ENCODE measurements around the gene MYH9.

GRCh38 chr22:36267058-36267457 is 120.7 kb downstream of the MYH9 start:
- no peak for TF ChIP-seq POLR2AphosphoS5 (IDR thresholded peaks at IDR 0.05)
- TF ChIP-seq TAF1 (IDR thresholded peaks at IDR 0.05; ENCODE audit: low read depth), result no peak
- TF ChIP-seq SMC3 (conservative IDR thresholded peaks at IDR 0.05; ENCODE audit: poor library complexity), result no peak
- no peak for TF ChIP-seq CTCF (IDR thresholded peaks at IDR 0.05; ENCODE audit: poor library complexity, severe bottlenecking)
- no peak for TF ChIP-seq REST (IDR thresholded peaks at IDR 0.05; ENCODE audit: borderline replicate concordance)
